SU-DHL-6 (cell line): Measurements from ENCODE around the gene LRRC8E.

ENCODE experiments used
- H2AFZ ChIP-seq: fragments of 200-600 bp; sonication (generic); 2 replicates; pipeline ENCODE4 v1.6.1; 2014; ENCODE audit warnings: low read depth, mild to moderate bottlenecking, moderate library complexity, mixed read lengths, antibody characterized with exemption, low read length; ENCODE audit not compliant: severe bottlenecking
- H3F3A ChIP-seq: fragments of 200-600 bp; shearing (Covaris generic); 2 replicates; pipeline ENCODE4 v1.6.0; 2016; ENCODE audit warnings: antibody characterized with exemption, mild to moderate bottlenecking; ENCODE audit not compliant: insufficient read depth
- H3K27ac ChIP-seq: fragments of 200-600 bp; sonication (generic); 2 replicates; pipeline ENCODE4 v1.5.1; 2016; ENCODE audit warnings: low read depth, mild to moderate bottlenecking, low read length, moderate library complexity, mixed read lengths
- H3K27me3 ChIP-seq: fragments of 200-600 bp; sonication (generic), shearing (Covaris generic); 2 replicates; pipeline ENCODE4 v1.6.0; 2014; ENCODE audit warnings: mild to moderate bottlenecking, low read length
- H3K36me3 ChIP-seq: fragments of 200-600 bp; sonication (generic); 2 replicates; pipeline ENCODE4 v1.6.1; 2014; ENCODE audit warnings: mild to moderate bottlenecking, low read length, mixed read lengths
- H3K4me2 ChIP-seq: fragments of 300-600, 200-600 bp; shearing (Covaris generic), sonication (generic); 2 replicates; pipeline ENCODE4 v1.6.0; 2014; ENCODE audit warnings: low read length, low read depth, mild to moderate bottlenecking; ENCODE audit not compliant: poor library complexity, severe bottlenecking
- H3K4me3 ChIP-seq: fragments of 200-600 bp; sonication (generic); 2 replicates; pipeline ENCODE4 v1.5.1; 2014; ENCODE audit warnings: antibody characterized with exemption, low read length, mild to moderate bottlenecking, mixed read lengths; ENCODE audit not compliant: insufficient read depth, poor library complexity, severe bottlenecking
- H3K79me2 ChIP-seq: fragments of 200-600 bp; sonication (generic); 2 replicates; pipeline ENCODE4 v1.6.1; 2014; ENCODE audit warnings: mild to moderate bottlenecking, low read length, moderate library complexity; ENCODE audit not compliant: insufficient read depth
- H3K9ac ChIP-seq: fragments of 200-600 bp; sonication (generic); 2 replicates; pipeline ENCODE4 v1.7.0; 2014; ENCODE audit warnings: mild to moderate bottlenecking, low read length
- H3K9me2 ChIP-seq: fragments of 200-600 bp; sonication (generic); replicated peaks from 2 replicates; pipeline ENCODE4 v1.6.1; 2014; ENCODE audit warnings: low read length; ENCODE audit not compliant: insufficient read depth
- H3K9me3 ChIP-seq: fragments of 200-600 bp; sonication (generic); 2 replicates; pipeline ENCODE4 v1.6.1; 2014; ENCODE audit warnings: low read length, mixed read lengths; ENCODE audit not compliant: insufficient read depth
- H4K20me1 ChIP-seq: fragments of 200-600 bp; sonication (generic); 2 replicates; pipeline ENCODE4 v1.6.1; 2014; ENCODE audit warnings: low read depth, mild to moderate bottlenecking, antibody characterized with exemption, low read length, moderate library complexity, mixed read lengths
- CTCF ChIP-seq: fragments of 200-600 bp; sonication (generic); IDR thresholded peaks from one replicate; pipeline ENCODE4 v1.5.1; 2017; ENCODE audit warnings: antibody characterized with exemption, mild to moderate bottlenecking, low read length, moderate library complexity; ENCODE audit not compliant: insufficient read depth, poor library complexity, severe bottlenecking
- EZH2phosphoT487 ChIP-seq: fragments of 200-600 bp; sonication (generic), shearing (Covaris generic); conservative IDR thresholded peaks from 2 replicates; pipeline ENCODE4 v1.6.1; 2018; ENCODE audit warnings: mild to moderate bottlenecking, antibody characterized with exemption, low read length, moderate library complexity, mixed read lengths

Gene LRRC8E

GRCh38 chr19:7932930-7933300 lies 44.6 kb downstream of the LRRC8E start:
- no peaks in the 10 kb centered on the region for H3K36me3 ChIP-seq

GRCh38 chr19:7933411-7933810 lies 45.1 kb downstream of the LRRC8E start:
- Histone ChIP-seq H4K20me1 (no peaks in the 10 kb centered on the region), H3K27ac (no peak overlapping the region), H3K9me3 (no peaks in the 10 kb centered on the region), H3K27me3 (no peaks in the 10 kb centered on the region), H3K9me2 (no peaks in the 10 kb centered on the region), H3K36me3 (no peaks in the 10 kb centered on the region), H3K4me2 (no peak overlapping the region), H3K4me3 (no peak overlapping the region), H3K9ac (no peak overlapping the region), H3F3A (peaks cover 5% of the 10 kb centered on the region; the same call in 1 of the 2 replicates), H2AFZ (no peak overlapping the region), H3K79me2 (no peaks in the 10 kb centered on the region)
- no peak for TF ChIP-seq EZH2phosphoT487
- TF ChIP-seq CTCF, result no peak

More at GRCh38 chr19:7932930-7933300, 44.6 kb downstream of the LRRC8E start:
- Histone ChIP-seq H3K27ac (no peak overlapping the region), H3K4me2 (no peak overlapping the region), H3K27me3 (no peaks in the 10 kb centered on the region), H4K20me1 (no peaks in the 10 kb centered on the region), H3F3A (peaks cover 5% of the 10 kb centered on the region; the same call in 1 of the 2 replicates), H2AFZ (no peak overlapping the region), H3K79me2 (no peaks in the 10 kb centered on the region), H3K9me2 (no peaks in the 10 kb centered on the region), H3K4me3 (no peak overlapping the region), H3K9ac (no peak overlapping the region), H3K9me3 (no peaks in the 10 kb centered on the region)
- TF ChIP-seq EZH2phosphoT487, result no peak
- no peak for TF ChIP-seq CTCF

- H3K79me2 ChIP-seq, result 0 out of 2 replicates have a peak, but pooled peaks cover 3% of the 10 kb centered on the region
- H4K20me1 ChIP-seq, result no peaks in the 10 kb centered on the region
- H3K9ac ChIP-seq, result no peak overlapping the region
- H3F3A ChIP-seq, result peaks cover 2% of the 10 kb centered on the region; the same call in 1 of the 2 replicates
- no peaks in the 10 kb centered on the region for H3K36me3 ChIP-seq
- no peaks in the 10 kb centered on the region for H3K9me2 ChIP-seq
- H3K27ac ChIP-seq, result no peak overlapping the region
- H2AFZ ChIP-seq, result no peak overlapping the region
- no peak for TF ChIP-seq CTCF
- TF ChIP-seq EZH2phosphoT487, result no peak
- no peak overlapping the region for H3K4me3 ChIP-seq
- no peaks in the 10 kb centered on the region for H3K27me3 ChIP-seq
- no peak overlapping the region for H3K4me2 ChIP-seq
- no peaks in the 10 kb centered on the region for H3K9me3 ChIP-seq
These were observed 45.8 kb downstream of the LRRC8E start for GRCh38 chr19:7933828-7934725.
